DND-41 (cell line): ENCODE measurements around the gene TERB1.

Experiments
- ATAC-seq: fragments of 200-7000 bp; cut with Tn5 transposase; 3 replicates; pipeline ENCODE4 v1.9.1; 2021; ENCODE audit warnings: low read depth; ENCODE audit not compliant: insufficient read depth
- DNase-seq: peaks from one replicate; pipeline ENCODE4 v3.0.0-alpha.2; 2020
- H2AFZ ChIP-seq: 2 replicates; pipeline ENCODE4 v1.6.0; 2012; ENCODE audit warnings: low read depth, low read length
- H3K27ac ChIP-seq: 2 replicates; pipeline ENCODE4 v1.5.1; 2012; ENCODE audit warnings: low read length, inconsistent platforms
- H3K27me3 ChIP-seq: fragments of 200-600 bp; sonication (generic); 2 replicates; pipeline ENCODE4 v1.6.0; 2012; ENCODE audit warnings: low read length, mild to moderate bottlenecking, inconsistent platforms; ENCODE audit not compliant: insufficient read depth, poor library complexity
- H3K36me3 ChIP-seq: 2 replicates; pipeline ENCODE4 v1.5.1; 2012; ENCODE audit warnings: low read length, inconsistent platforms; ENCODE audit not compliant: insufficient read depth
- H3K4me1 ChIP-seq: 2 replicates; pipeline ENCODE4 v1.5.1; 2012; ENCODE audit warnings: mild to moderate bottlenecking, low read length; ENCODE audit not compliant: insufficient read depth
- H3K4me2 ChIP-seq: 2 replicates; pipeline ENCODE4 v1.6.0; 2012; ENCODE audit warnings: mild to moderate bottlenecking, moderate library complexity, low read length, inconsistent platforms; ENCODE audit not compliant: insufficient read depth
- H3K4me3 ChIP-seq, 2 experiments: fragments of 200-600 bp in 1 of 2; shearing (Covaris generic) in 1 of 2; 2 replicates each; pipeline ENCODE4 v1.5.1; 2012 to 2016; ENCODE audit warnings: inconsistent platforms in 2 of 2, low read length in 2 of 2, mild to moderate bottlenecking in 2 of 2, low read depth in 1 of 2, moderate library complexity in 1 of 2
- H3K79me2 ChIP-seq: 2 replicates; pipeline ENCODE4 v1.6.0; 2012; ENCODE audit warnings: low read length, inconsistent platforms; ENCODE audit not compliant: insufficient read depth
- H3K9ac ChIP-seq: 2 replicates; pipeline ENCODE4 v1.6.0; 2012; ENCODE audit warnings: low read depth, mild to moderate bottlenecking, inconsistent platforms, low read length, moderate library complexity
- H3K9me3 ChIP-seq: 2 replicates; pipeline ENCODE4 v1.5.1; 2012; ENCODE audit warnings: low read length, moderate library complexity, mild to moderate bottlenecking, inconsistent platforms; ENCODE audit not compliant: insufficient read depth, severe bottlenecking
- H4K20me1 ChIP-seq: 2 replicates; pipeline ENCODE4 v1.6.0; 2012; ENCODE audit warnings: low read length; ENCODE audit not compliant: insufficient read depth
- CTCF ChIP-seq: IDR thresholded peaks from 2 replicates; pipeline ENCODE4 v1.5.1; 2012; ENCODE audit warnings: borderline replicate concordance, low read length, moderate library complexity, mild to moderate bottlenecking; ENCODE audit not compliant: poor library complexity, severe bottlenecking; ENCODE audit errors: extremely low read depth
- EZH2 ChIP-seq: IDR thresholded peaks from 3 replicates; pipeline ENCODE4 v1.6.1; 2012; ENCODE audit warnings: borderline replicate concordance, low read depth, mild to moderate bottlenecking, moderate library complexity, low read length, inconsistent platforms; ENCODE audit not compliant: severe bottlenecking

TERB1 gene

GRCh38 chr16:66846831-66847230 lies 45.4 kb upstream of the TERB1 start:
- Histone ChIP-seq H3K79me2 (no peaks in the 10 kb centered on the region), H3K27ac (no peak overlapping the region), H3K36me3 (no peaks in the 10 kb centered on the region), H3K9ac (no peak overlapping the region), H3K4me2 (no peak overlapping the region), H3K27me3 (no peaks in the 10 kb centered on the region), H2AFZ (no peak overlapping the region), H3K4me1 (no peaks in the 10 kb centered on the region), H3K9me3 (no peaks in the 10 kb centered on the region), H4K20me1 (no peaks in the 10 kb centered on the region; the same call in 1 of the 2 replicates), H3K4me3 (no peak overlapping the region)
- TF ChIP-seq EZH2, result no peak
- no peak for TF ChIP-seq CTCF
- ATAC-seq (no peak), DNase-seq (no peak)

- TF ChIP-seq CTCF (no peak), EZH2 (no peak)
- H3K4me2 ChIP-seq, result no peak overlapping the region
- no peak for DNase-seq
- ATAC-seq, result no peak
- H3K9me3 ChIP-seq, result no peaks in the 10 kb centered on the region
- H3K4me3 ChIP-seq, result no peak overlapping the region
- no peaks in the 10 kb centered on the region for H3K36me3 ChIP-seq
- H3K79me2 ChIP-seq, result no peaks in the 10 kb centered on the region
- no peak overlapping the region for H3K27ac ChIP-seq
- no peak overlapping the region for H2AFZ ChIP-seq
- no peaks in the 10 kb centered on the region for H3K4me1 ChIP-seq
- H3K27me3 ChIP-seq, result no peaks in the 10 kb centered on the region
- H3K9ac ChIP-seq, result no peak overlapping the region
- no peaks in the 10 kb centered on the region; the same call in 1 of the 2 replicates for H4K20me1 ChIP-seq
Observed at GRCh38 chr16:66846266-66846665, 44.9 kb upstream of the TERB1 start.

GRCh38 chr16:66845791-66846221 lies 44.4 kb upstream of the TERB1 start:
- Histone ChIP-seq H3K9me3 (no peaks in the 10 kb centered on the region), H3K4me3 (no peak overlapping the region), H3K79me2 (no peaks in the 10 kb centered on the region), H3K9ac (no peak overlapping the region), H3K27me3 (no peaks in the 10 kb centered on the region), H2AFZ (no peak overlapping the region), H4K20me1 (no peaks in the 10 kb centered on the region; the same call in 1 of the 2 replicates), H3K36me3 (no peaks in the 10 kb centered on the region), H3K4me2 (no peak overlapping the region), H3K4me1 (no peaks in the 10 kb centered on the region), H3K27ac (no peak overlapping the region)
- DNase-seq (no peak), ATAC-seq (no peak)
- TF ChIP-seq EZH2 (no peak), CTCF (no peak)

- no peak overlapping the region for H3K27ac ChIP-seq
- DNase-seq (no peak), ATAC-seq (no peak)
- H3K4me1 ChIP-seq, result no peaks in the 10 kb centered on the region
- H3K4me3 ChIP-seq, result no peak overlapping the region
- no peaks in the 10 kb centered on the region for H3K27me3 ChIP-seq
- no peaks in the 10 kb centered on the region for H3K79me2 ChIP-seq
- H2AFZ ChIP-seq, result no peak overlapping the region
- H3K9me3 ChIP-seq, result no peaks in the 10 kb centered on the region
- H3K4me2 ChIP-seq, result no peak overlapping the region
- TF ChIP-seq EZH2, result no peak
- no peak for TF ChIP-seq CTCF
- H4K20me1 ChIP-seq, result no peaks in the 10 kb centered on the region; the same call in 1 of the 2 replicates
- H3K36me3 ChIP-seq, result no peaks in the 10 kb centered on the region
- H3K9ac ChIP-seq, result no peak overlapping the region
Observed at GRCh38 chr16:66845080-66845410, 43.7 kb upstream of the TERB1 start.
